ENCODE measurements around the gene HSFY2.
"Not testable (repeated sequence)": the region's sequence is repeated elsewhere in the genome, so short reads cannot be mapped to it uniquely, and the experiment has no call there.

The HSFY2 gene

GRCh38 chrY:18773635-18774034, at the start of gene HSFY2:
TSS of gene HSFY2 (minus strand) at chrY:18773735. CDS start at chrY:18773618, 117 bp downstream.
- H3K9ac ChIP-seq (ENCODE audit: low read depth in 1 of 2, low read length in 2 of 2); H3K4me1 ChIP-seq (ENCODE audit: control insufficient read depth in 2 of 2, insufficient read depth in 2 of 2, low read length in 2 of 2); H3K4me3 ChIP-seq (ENCODE audit: low read length in 2 of 2); H3K9me3 ChIP-seq (ENCODE audit: control insufficient read depth in 2 of 2, low read length in 2 of 2); H3K36me3 ChIP-seq (ENCODE audit: control insufficient read depth in 2 of 2, insufficient read depth in 2 of 2, low read length in 2 of 2); H3K27ac ChIP-seq (ENCODE audit: low read depth in 2 of 2, low read length in 2 of 2); H3K27me3 ChIP-seq (ENCODE audit: control insufficient read depth in 2 of 2, insufficient read depth in 2 of 2, low read length in 2 of 2): not testable (repeated sequence)

GRCh38 chrY:18815751-18816150, 42.2 kb upstream of the HSFY2 start:
- not testable (repeated sequence) for H3K9me3 ChIP-seq (ENCODE audit: control insufficient read depth in 2 of 2, low read length in 2 of 2); H3K9ac ChIP-seq (ENCODE audit: low read depth in 1 of 2, low read length in 2 of 2); H3K4me3 ChIP-seq (ENCODE audit: low read length in 2 of 2)

GRCh38 chrY:18788757-18789406, 15.3 kb upstream of the HSFY2 start:
- H3K4me1 ChIP-seq (ENCODE audit: control insufficient read depth in 2 of 2, insufficient read depth in 2 of 2, low read length in 2 of 2); H3K36me3 ChIP-seq (ENCODE audit: control insufficient read depth in 2 of 2, insufficient read depth in 2 of 2, low read length in 2 of 2); H3K27ac ChIP-seq (ENCODE audit: low read depth in 2 of 2, low read length in 2 of 2); H3K9ac ChIP-seq (ENCODE audit: low read depth in 1 of 2, low read length in 2 of 2); H3K4me3 ChIP-seq (ENCODE audit: low read length in 2 of 2); H3K27me3 ChIP-seq (ENCODE audit: control insufficient read depth in 2 of 2, insufficient read depth in 2 of 2, low read length in 2 of 2); H3K9me3 ChIP-seq (ENCODE audit: control insufficient read depth in 2 of 2, low read length in 2 of 2): not testable (repeated sequence)

More at GRCh38 chrY:18815751-18816150, 42.2 kb upstream of the HSFY2 start:
- H3K27ac ChIP-seq (ENCODE audit: low read depth in 2 of 2, low read length in 2 of 2); H3K4me1 ChIP-seq (ENCODE audit: control insufficient read depth in 2 of 2, insufficient read depth in 2 of 2, low read length in 2 of 2); H3K36me3 ChIP-seq (ENCODE audit: control insufficient read depth in 2 of 2, insufficient read depth in 2 of 2, low read length in 2 of 2); H3K27me3 ChIP-seq (ENCODE audit: control insufficient read depth in 2 of 2, insufficient read depth in 2 of 2, low read length in 2 of 2): not testable (repeated sequence)

- not testable (repeated sequence) for H3K27me3 ChIP-seq (ENCODE audit: control insufficient read depth in 2 of 2, insufficient read depth in 2 of 2, low read length in 2 of 2); H3K4me3 ChIP-seq (ENCODE audit: low read length in 2 of 2); H3K9ac ChIP-seq (ENCODE audit: low read depth in 1 of 2, low read length in 2 of 2); H3K4me1 ChIP-seq (ENCODE audit: control insufficient read depth in 2 of 2, insufficient read depth in 2 of 2, low read length in 2 of 2); H3K27ac ChIP-seq (ENCODE audit: low read depth in 2 of 2, low read length in 2 of 2); H3K9me3 ChIP-seq (ENCODE audit: control insufficient read depth in 2 of 2, low read length in 2 of 2); H3K36me3 ChIP-seq (ENCODE audit: control insufficient read depth in 2 of 2, insufficient read depth in 2 of 2, low read length in 2 of 2)
Measured at GRCh38 chrY:18754077-18754476, 19.5 kb downstream of the HSFY2 start.

GRCh38 chrY:18753133-18753815, 20.3 kb downstream of the HSFY2 start:
- not testable (repeated sequence) for H3K36me3 ChIP-seq (ENCODE audit: control insufficient read depth in 2 of 2, insufficient read depth in 2 of 2, low read length in 2 of 2); H3K27me3 ChIP-seq (ENCODE audit: control insufficient read depth in 2 of 2, insufficient read depth in 2 of 2, low read length in 2 of 2); H3K27ac ChIP-seq (ENCODE audit: low read depth in 2 of 2, low read length in 2 of 2); H3K9ac ChIP-seq (ENCODE audit: low read depth in 1 of 2, low read length in 2 of 2); H3K4me3 ChIP-seq (ENCODE audit: low read length in 2 of 2); H3K9me3 ChIP-seq (ENCODE audit: control insufficient read depth in 2 of 2, low read length in 2 of 2); H3K4me1 ChIP-seq (ENCODE audit: control insufficient read depth in 2 of 2, insufficient read depth in 2 of 2, low read length in 2 of 2)

GRCh38 chrY:18723714-18724113, 49.8 kb downstream of the HSFY2 start:
- H3K9me3 ChIP-seq (ENCODE audit: control insufficient read depth in 2 of 2, low read length in 2 of 2); H3K4me1 ChIP-seq (ENCODE audit: control insufficient read depth in 2 of 2, insufficient read depth in 2 of 2, low read length in 2 of 2); H3K27me3 ChIP-seq (ENCODE audit: control insufficient read depth in 2 of 2, insufficient read depth in 2 of 2, low read length in 2 of 2); H3K27ac ChIP-seq (ENCODE audit: low read depth in 2 of 2, low read length in 2 of 2); H3K4me3 ChIP-seq (ENCODE audit: low read length in 2 of 2); H3K36me3 ChIP-seq (ENCODE audit: control insufficient read depth in 2 of 2, insufficient read depth in 2 of 2, low read length in 2 of 2); H3K9ac ChIP-seq (ENCODE audit: low read depth in 1 of 2, low read length in 2 of 2): not testable (repeated sequence)
